C4-2B (cell line): ENCODE data around the gene ABCA10.

Source experiments
- H3K27ac ChIP-seq: fragments of 450-650 bp; 2 replicates; pipeline ENCODE4 v1.5.1; 2017
- CTCF ChIP-seq: fragments of 450-650 bp; conservative IDR thresholded peaks from 2 replicates; pipeline ENCODE4 v1.5.1; 2017; ENCODE audit warnings: mild to moderate bottlenecking
- ZFX ChIP-seq: fragments of 450-650 bp; IDR thresholded peaks from 2 replicates; pipeline ENCODE4 v1.6.1; 2017

The ABCA10 gene

DNA sequence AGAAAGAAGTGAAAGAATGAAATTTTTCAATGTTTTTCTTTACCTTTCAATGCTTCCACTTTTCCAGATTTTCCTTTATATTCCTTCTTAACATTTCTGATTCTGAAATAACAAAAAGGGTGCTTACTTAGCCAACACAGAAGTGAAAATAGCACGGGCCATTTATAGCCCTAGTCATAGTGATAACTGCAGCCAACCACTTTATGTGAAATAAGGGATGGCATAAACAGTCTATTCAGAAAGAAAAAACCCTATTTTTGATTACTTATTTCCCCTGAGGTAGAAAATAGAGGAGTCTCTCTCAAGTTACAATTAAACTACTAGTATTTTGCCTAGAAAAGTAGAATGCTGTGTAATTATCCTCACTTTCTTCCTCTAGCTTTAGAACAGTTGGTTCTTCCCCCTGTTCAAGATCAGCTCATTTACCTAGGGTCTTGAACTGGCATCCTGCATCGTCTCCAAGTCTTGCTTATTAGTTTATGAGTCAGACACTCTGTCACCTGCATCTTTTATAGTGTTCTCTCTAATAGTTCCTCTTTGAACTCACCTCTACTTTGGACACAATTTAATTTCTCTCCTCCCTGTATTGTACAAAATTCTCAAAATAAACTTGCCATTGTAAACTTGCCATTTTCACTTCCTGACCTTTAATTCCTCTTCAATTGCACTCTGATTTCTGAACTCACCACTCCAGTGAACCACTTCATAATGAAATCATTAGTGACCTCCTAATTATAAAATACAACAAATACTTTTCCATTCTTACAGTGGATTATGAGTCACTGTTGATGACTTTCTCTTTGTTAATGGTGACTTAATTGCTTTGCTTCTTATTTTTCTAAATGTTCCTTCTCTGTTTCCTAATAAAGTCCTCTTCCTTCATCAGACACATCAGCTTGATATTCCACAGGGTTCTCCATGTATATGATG is 110.5 kb downstream of the ABCA10 start:
- no peak overlapping the region for H3K27ac ChIP-seq
- TF ChIP-seq ZFX (no peak), CTCF (no peak)

- TF ChIP-seq CTCF (no peak), ZFX (no peak)
- no peak overlapping the region for H3K27ac ChIP-seq
Measured at GRCh38 chr17:69111794-69112193, 116.8 kb downstream of the ABCA10 start.

- no peak overlapping the region for H3K27ac ChIP-seq
- TF ChIP-seq ZFX (no peak), CTCF (no peak)
Measured at GRCh38 chr17:69105907-69106730, 122.5 kb downstream of the ABCA10 start.

GRCh38 chr17:69103557-69104233 is 124.9 kb downstream of the ABCA10 start:
- no peak for TF ChIP-seq CTCF
- TF ChIP-seq ZFX, result no peak
- no peak overlapping the region for H3K27ac ChIP-seq

GRCh38 chr17:69098625-69099024 is 130.0 kb downstream of the ABCA10 start:
- no peak overlapping the region for H3K27ac ChIP-seq
- TF ChIP-seq ZFX, result no peak
- TF ChIP-seq CTCF, result no peak
